Colonic mucosa (tissue), 4 donors: ENCODE data around the gene SERPING1. TPM values are rescaled to one million over a fixed set of nuclear protein-coding genes. Genes with fewer than 3 reads are reported as not detected.

Source experiments
- DNase-seq: peaks from one replicate; pipeline ENCODE4 v3.0.0-alpha.2; 2020
- H3K27ac ChIP-seq: fragments of 200-600 bp; one replicate; pipeline ENCODE4 v1.8.0; 2021
- H3K27me3 ChIP-seq: fragments of 200-600 bp; one replicate; pipeline ENCODE4 v1.8.0; 2021
- H3K36me3 ChIP-seq: fragments of 200-600 bp; one replicate; pipeline ENCODE4 v1.8.0; 2021
- H3K4me1 ChIP-seq: fragments of 200-600 bp; one replicate; pipeline ENCODE4 v1.8.0; 2021; ENCODE audit warnings: mild to moderate bottlenecking
- H3K4me3 ChIP-seq: fragments of 200-600 bp; one replicate; pipeline ENCODE4 v1.8.0; 2021
- H3K9ac ChIP-seq, 2 donors: one replicate each; pipeline ENCODE4 v1.7.0; 2013; ENCODE audit warnings: control low read depth in 2 of 2, low read depth in 2 of 2, low read length in 2 of 2
- H3K9me3 ChIP-seq: fragments of 200-600 bp; one replicate; pipeline ENCODE4 v1.8.0; 2021
- CTCF ChIP-seq: fragments of 200-600 bp; IDR thresholded peaks from one replicate; pipeline ENCODE4 v1.8.0; 2022; ENCODE audit warnings: antibody characterized with exemption, mild to moderate bottlenecking
- intact Hi-C: fragments of 100-400 bp; cut with DNase I; formaldehyde crosslinking; loops from one replicate; pipeline ENCODE4 v1.14.1; 2022
- total RNA-seq, 2 donors: library from RNA; stranded (reverse); fragmentation: NEBNext Ultra II Directional in 1 of 2; extraction: Animal tissue kit (Norgen Biotek cat#: 25700) in 1 of 2; gene quantifications; one replicate each; pipeline ENCODE4 v1.2.1, GENCODE V29; 2021
- donor health status: healthy.
- donor health status: DM: no; HTN: no; CAD: no.
- donor health status: DM: no; HTN: no; CAD: no.

SERPING1 gene
- total RNA-seq, 2 donors from 2014 or later, result 18.7 to 57.5 TPM

DNA sequence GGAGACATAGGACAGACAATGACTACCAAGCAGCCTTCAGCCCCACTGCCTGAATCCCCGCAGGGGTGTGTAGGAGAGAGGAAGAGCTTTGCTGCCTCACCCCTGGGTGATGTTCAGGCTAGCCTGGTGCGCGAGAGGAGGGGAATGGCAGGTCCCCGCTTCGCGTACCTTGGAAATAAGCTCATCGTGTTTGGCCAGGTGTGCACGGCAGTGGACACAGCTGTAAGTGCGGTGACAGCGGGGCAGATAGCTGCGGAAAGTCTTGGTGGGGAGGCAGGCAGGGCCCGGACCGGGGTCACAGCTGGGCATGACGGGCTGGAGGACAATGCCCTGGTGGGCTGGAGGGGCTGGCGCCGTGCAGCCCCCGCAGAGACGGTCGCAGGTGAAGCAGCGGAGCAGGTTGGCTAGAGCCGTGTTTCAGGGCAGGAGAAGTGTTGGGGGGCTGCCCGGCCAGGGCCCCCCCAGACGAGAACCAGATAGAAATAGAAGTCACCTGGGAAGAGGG is 49.4 kb downstream of the SERPING1 start:
- Histone ChIP-seq H3K27ac (no peak overlapping the region), H3K9ac (no peak overlapping the region), H3K4me1 (no peaks in the 10 kb centered on the region), H3K9me3 (no peaks in the 10 kb centered on the region), H3K4me3 (no peak overlapping the region), H3K27me3 (peaks cover 36% of the 10 kb centered on the region), H3K36me3 (no peaks in the 10 kb centered on the region)
- intact Hi-C loops, result loop anchor here (10.0 kb wide), 1 partner anchor 112 kb away; the partner anchor contains the start of genes SMTNL1 and TIMM10
- no peak for TF ChIP-seq CTCF
- no peak for DNase-seq

- Histone ChIP-seq H3K27me3 (peaks cover 36% of the 10 kb centered on the region), H3K4me3 (no peak overlapping the region), H3K36me3 (no peaks in the 10 kb centered on the region), H3K27ac (no peak overlapping the region), H3K9me3 (no peaks in the 10 kb centered on the region), H3K9ac (no peak overlapping the region), H3K4me1 (no peaks in the 10 kb centered on the region)
- DNase-seq, result no peak
- intact Hi-C loops, result loop anchor here (10.0 kb wide), 1 partner anchor 113 kb away; the partner anchor contains the start of genes SMTNL1 and TIMM10
- no peak for TF ChIP-seq CTCF
These were observed 49.9 kb downstream of the SERPING1 start for GRCh38 chr11:57647372-57647771.

GRCh38 chr11:57647960-57648800 is 50.7 kb downstream of the SERPING1 start:
- H3K27ac ChIP-seq, result no peak overlapping the region
- H3K36me3 ChIP-seq, result no peaks in the 10 kb centered on the region
- no peaks in the 10 kb centered on the region for H3K9me3 ChIP-seq
- intact Hi-C loops, result loop anchor here (10.0 kb wide), 1 partner anchor 113 kb away; the partner anchor contains the start of genes SMTNL1 and TIMM10
- H3K27me3 ChIP-seq, result peaks cover 36% of the 10 kb centered on the region
- no peaks in the 10 kb centered on the region for H3K4me1 ChIP-seq
- no peak overlapping the region for H3K4me3 ChIP-seq
- DNase-seq, result no peak
- no peak for TF ChIP-seq CTCF
- peak overlapping the region in 1 of 2 donors; percentile 4 for H3K9ac ChIP-seq

DNA sequence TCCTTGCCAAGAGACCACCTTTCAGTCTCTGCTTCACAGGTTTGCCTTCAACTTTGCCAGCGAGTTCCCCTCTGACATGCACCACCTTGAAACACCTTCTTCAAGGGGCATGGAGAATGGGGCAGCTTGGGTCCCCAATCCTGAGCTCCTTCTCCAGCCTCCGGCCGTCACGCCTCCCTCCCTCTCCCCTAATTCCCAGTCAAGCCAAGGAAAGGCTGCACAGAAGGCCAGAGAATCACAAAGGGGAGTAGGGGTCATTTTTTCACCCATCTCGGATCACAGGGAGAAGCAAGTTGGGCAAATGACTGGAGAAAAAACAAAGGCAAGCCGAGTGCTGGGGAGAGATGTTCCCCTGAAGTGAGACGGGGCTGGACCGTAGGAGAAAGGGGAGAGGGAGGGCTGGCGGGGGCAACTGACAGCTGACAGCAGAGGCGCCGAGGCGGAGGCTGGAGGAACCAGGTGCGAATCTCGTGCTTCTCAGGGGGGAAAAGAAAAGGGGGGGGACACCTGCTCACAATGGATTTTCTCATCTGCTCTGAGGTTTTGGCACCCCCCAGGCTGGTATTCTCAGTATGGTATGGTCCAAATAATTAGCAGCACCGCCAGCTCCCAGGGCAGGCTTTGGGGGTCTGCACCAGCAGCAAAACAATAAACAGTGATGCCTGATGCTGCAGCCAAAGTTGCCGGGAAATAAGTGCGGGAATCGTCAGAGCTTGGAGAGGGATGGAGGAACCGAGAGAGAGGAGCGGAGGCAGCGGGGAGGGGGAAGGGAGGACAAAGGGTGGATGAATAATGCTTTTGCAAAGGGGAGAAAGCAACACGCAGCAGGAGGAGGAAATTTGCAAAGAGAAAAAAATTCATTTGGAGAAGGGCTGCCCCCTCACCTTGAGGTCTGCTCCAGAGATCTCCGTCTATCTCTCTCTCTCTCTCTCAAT is 51.6 kb downstream of the SERPING1 start:
- TF ChIP-seq CTCF, result no peak
- Histone ChIP-seq H3K4me3 (peak overlapping the region; percentile 22), H3K27me3 (peaks cover 36% of the 10 kb centered on the region), H3K9ac (peak overlapping the region; percentile 1 to 46), H3K27ac (no peak overlapping the region), H3K36me3 (no peaks in the 10 kb centered on the region), H3K4me1 (no peaks in the 10 kb centered on the region), H3K9me3 (no peaks in the 10 kb centered on the region)
- no peak for DNase-seq
- intact Hi-C loops, result loop anchor here (10.0 kb wide), 1 partner anchor 114 kb away; the partner anchor contains the start of genes SMTNL1 and TIMM10
